Measurements from ENCODE around the gene PRR12.

Gene PRR12

GRCh38 chr19:49646586-49646985 lies 55.6 kb downstream of the PRR12 start:
- no peak for DNase-seq (ENCODE audit: low read depth)

GRCh38 chr19:49651029-49651819 lies 60.2 kb downstream of the PRR12 start:
- DNase-seq (ENCODE audit: low read depth) = no peak

- DNase-seq (ENCODE audit: low read depth) = no peak
These were observed 61.0 kb downstream of the PRR12 start for GRCh38 chr19:49651820-49652550.

GRCh38 chr19:49652551-49653465 lies 61.8 kb downstream of the PRR12 start:
- DNase-seq (ENCODE audit: low read depth) = no peak

GRCh38 chr19:49653466-49653806 lies 62.5 kb downstream of the PRR12 start:
- no peak for DNase-seq (ENCODE audit: low read depth)

GRCh38 chr19:49654581-49654980 lies 63.6 kb downstream of the PRR12 start:
- no peak for DNase-seq (ENCODE audit: low read depth)

GRCh38 chr19:49655570-49656455 lies 64.8 kb downstream of the PRR12 start:
- no peak for DNase-seq (ENCODE audit: low read depth)

- no peak for DNase-seq (ENCODE audit: low read depth)
These were observed 65.6 kb downstream of the PRR12 start for GRCh38 chr19:49656456-49657109.

- no peak for DNase-seq (ENCODE audit: low read depth)
These were observed 66.6 kb downstream of the PRR12 start for GRCh38 chr19:49657493-49658138.

- no peak for DNase-seq (ENCODE audit: low read depth)
These were observed 67.1 kb downstream of the PRR12 start for GRCh38 chr19:49658139-49658517.

- no peak for DNase-seq (ENCODE audit: low read depth)
These were observed 67.8 kb downstream of the PRR12 start for GRCh38 chr19:49658566-49659442.

- no peak for DNase-seq (ENCODE audit: low read depth)
These were observed 69.5 kb downstream of the PRR12 start for GRCh38 chr19:49660338-49660961.

GRCh38 chr19:49662011-49662410 lies 71.0 kb downstream of the PRR12 start:
- no peak for DNase-seq (ENCODE audit: low read depth)

- no peak for DNase-seq (ENCODE audit: low read depth)
These were observed 72.2 kb downstream of the PRR12 start for GRCh38 chr19:49663224-49663623.

GRCh38 chr19:49664171-49665035 lies 73.4 kb downstream of the PRR12 start:
- DNase-seq (ENCODE audit: low read depth) = peak; percentile 87

- no peak for DNase-seq (ENCODE audit: low read depth)
These were observed 74.0 kb downstream of the PRR12 start for GRCh38 chr19:49665036-49665350.

GRCh38 chr19:49665351-49666119 lies 74.6 kb downstream of the PRR12 start, which contains the start of the genes BCL2L12 and IRF3:
Gene BCL2L12, plus strand, starts transcription at chr19:49665933. Its CDS starts 760 bp downstream, at chr19:49666693.
Gene IRF3, minus strand, starts transcription at chr19:49665857. Its CDS starts 1,019 bp downstream, at chr19:49664838.
- peak; percentile 97 for DNase-seq (ENCODE audit: low read depth)

Data from stimulated activated CD8-positive, alpha-beta memory T cell treated with anti-CD3 and anti-CD28 coated beads, Interleukin-4, amount 100 ng/mL, for 24 hours (primary cell).